Endothelial cell (in vitro differentiated cells): ENCODE measurements around the gene ITPKB. TPM values are rescaled to one million over a fixed set of nuclear protein-coding genes. Genes with fewer than 3 reads are reported as not detected.

Experiments
- DNase-seq: peaks from one replicate; pipeline ENCODE4 v3.0.0; 2021; ENCODE audit warnings: low spot score
- H3K27ac Mint-ChIP-seq: one replicate; pipeline ENCODE4 v1.8.0; 2021; ENCODE audit warnings: mixed read lengths, inconsistent platforms; ENCODE audit not compliant: unreplicated experiment
- H3K27me3 Mint-ChIP-seq: one replicate; pipeline ENCODE4 v1.8.0; 2021; ENCODE audit warnings: mild to moderate bottlenecking, moderate library complexity, mixed read lengths, inconsistent platforms; ENCODE audit not compliant: unreplicated experiment
- H3K36me3 Mint-ChIP-seq: one replicate; pipeline ENCODE4 v1.8.0; 2021; ENCODE audit warnings: mild to moderate bottlenecking, low read depth, mixed read lengths, inconsistent platforms; ENCODE audit not compliant: unreplicated experiment
- H3K4me1 Mint-ChIP-seq: one replicate; pipeline ENCODE4 v1.8.0; 2021; ENCODE audit warnings: mild to moderate bottlenecking, mixed read lengths, inconsistent platforms; ENCODE audit not compliant: unreplicated experiment
- H3K4me3 Mint-ChIP-seq: one replicate; pipeline ENCODE4 v1.8.0; 2021; ENCODE audit warnings: mild to moderate bottlenecking, mixed read lengths, inconsistent platforms; ENCODE audit not compliant: unreplicated experiment
- H3K9me3 Mint-ChIP-seq: one replicate; pipeline ENCODE4 v1.8.0; 2021; ENCODE audit warnings: mixed read lengths, inconsistent platforms; ENCODE audit not compliant: unreplicated experiment
- total RNA-seq: library from RNA; stranded (reverse); fragmentation: NEBNext Ultra II Directional; extraction: Animal tissue kit (Norgen Biotek cat#: 25700); gene quantifications from one replicate; pipeline ENCODE4 v1.2.1, GENCODE V29; 2021; ENCODE audit not compliant: unreplicated experiment
- TF ChIP-seq, protein P1 (sequence below): fragments of 200-600 bp; sonication (generic); IDR thresholded peaks from one replicate; pipeline ENCODE4 v1.5.0; 2021; ENCODE audit warnings: antibody characterized with exemption; ENCODE audit not compliant: unreplicated experiment

The ITPKB gene
- total RNA-seq, 1 donor from 2014 or later: 144 TPM

DNA sequence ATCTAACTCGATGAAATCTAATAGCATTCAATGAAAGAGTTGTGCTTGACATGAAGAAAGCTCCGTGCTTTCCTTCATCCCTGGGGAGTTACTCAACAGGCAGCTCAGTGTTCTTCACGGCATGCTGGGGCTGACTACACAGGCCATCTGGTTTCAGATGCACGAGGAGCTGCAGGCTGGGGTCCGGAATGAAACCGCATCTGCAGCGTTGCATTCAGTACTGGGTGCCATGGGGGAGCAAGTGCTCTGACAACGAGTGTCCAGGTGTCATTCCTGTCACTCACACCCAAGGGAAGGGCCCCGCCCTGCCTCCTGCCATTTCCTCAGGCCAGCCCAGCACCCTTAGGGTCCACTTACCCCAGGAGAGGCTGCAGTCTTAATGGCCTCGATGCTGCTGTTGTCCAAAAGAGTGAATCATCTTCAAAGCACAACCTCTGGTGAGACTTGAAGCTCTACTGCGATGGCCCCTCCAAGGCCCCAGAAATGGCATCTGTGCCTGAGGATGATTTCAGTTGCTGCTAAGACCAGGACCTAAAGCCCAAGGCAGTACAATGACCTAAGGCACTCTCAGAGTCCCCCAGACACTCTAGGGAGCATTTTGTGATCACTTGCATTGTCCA lies 129.1 kb downstream of the ITPKB start:
- no peak for DNase-seq
- Mint-ChIP-seq H3K9me3 (no peaks in the 10 kb centered on the region), H3K36me3 (no peaks in the 10 kb centered on the region), H3K4me1 (peaks cover 3% of the 10 kb centered on the region), H3K4me3 (no peak overlapping the region), H3K27ac (no peak overlapping the region), H3K27me3 (peaks cover 1% of the 10 kb centered on the region)
- TF ChIP-seq, protein P1, sequence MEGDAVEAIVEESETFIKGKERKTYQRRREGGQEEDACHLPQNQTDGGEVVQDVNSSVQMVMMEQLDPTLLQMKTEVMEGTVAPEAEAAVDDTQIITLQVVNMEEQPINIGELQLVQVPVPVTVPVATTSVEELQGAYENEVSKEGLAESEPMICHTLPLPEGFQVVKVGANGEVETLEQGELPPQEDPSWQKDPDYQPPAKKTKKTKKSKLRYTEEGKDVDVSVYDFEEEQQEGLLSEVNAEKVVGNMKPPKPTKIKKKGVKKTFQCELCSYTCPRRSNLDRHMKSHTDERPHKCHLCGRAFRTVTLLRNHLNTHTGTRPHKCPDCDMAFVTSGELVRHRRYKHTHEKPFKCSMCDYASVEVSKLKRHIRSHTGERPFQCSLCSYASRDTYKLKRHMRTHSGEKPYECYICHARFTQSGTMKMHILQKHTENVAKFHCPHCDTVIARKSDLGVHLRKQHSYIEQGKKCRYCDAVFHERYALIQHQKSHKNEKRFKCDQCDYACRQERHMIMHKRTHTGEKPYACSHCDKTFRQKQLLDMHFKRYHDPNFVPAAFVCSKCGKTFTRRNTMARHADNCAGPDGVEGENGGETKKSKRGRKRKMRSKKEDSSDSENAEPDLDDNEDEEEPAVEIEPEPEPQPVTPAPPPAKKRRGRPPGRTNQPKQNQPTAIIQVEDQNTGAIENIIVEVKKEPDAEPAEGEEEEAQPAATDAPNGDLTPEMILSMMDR: no peak

DNA sequence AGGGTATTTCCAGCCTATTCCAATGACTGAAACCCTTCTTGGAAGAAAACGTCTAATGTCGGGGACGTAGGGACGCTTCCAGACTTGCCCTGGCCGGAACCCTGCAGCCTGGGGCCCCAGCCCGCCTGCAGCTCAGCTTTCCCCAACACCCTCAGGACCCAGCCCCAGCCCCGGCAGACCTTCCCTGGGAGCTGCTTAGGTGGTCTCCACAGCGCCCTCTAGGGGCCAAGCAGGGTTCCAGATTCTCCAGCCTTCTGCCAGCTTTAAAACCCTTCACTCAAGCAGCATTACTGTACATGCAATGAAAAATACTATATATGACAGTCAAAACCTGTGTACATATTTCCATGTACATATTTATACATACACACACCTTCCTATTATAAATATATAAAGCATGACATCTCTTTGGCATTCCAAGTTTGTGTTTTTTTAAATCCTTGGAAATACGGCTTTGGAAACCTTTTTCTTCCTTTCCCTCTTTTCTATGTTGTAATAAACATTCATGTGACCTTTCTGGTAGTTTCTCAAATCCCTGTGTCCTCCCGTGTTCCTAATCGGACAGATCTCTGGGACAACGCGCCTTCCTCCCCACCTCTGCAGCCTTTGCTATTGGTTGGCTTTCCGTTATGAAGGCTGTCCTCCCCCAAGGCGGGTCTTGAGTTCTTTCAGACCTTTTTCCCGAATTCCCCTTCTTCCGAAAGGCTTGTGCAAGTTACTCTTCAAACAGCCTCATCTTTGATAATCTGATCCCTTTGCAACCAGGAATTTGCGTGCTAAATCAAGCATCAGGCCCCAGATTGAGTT lies 130.2 kb downstream of the ITPKB start:
- H3K4me1 Mint-ChIP-seq: peaks cover 3% of the 10 kb centered on the region
- H3K9me3 Mint-ChIP-seq: no peaks in the 10 kb centered on the region
- peaks cover 1% of the 10 kb centered on the region for H3K27me3 Mint-ChIP-seq
- TF ChIP-seq, protein P1: peak; percentile 92
- no peaks in the 10 kb centered on the region for H3K36me3 Mint-ChIP-seq
- no peak overlapping the region for H3K27ac Mint-ChIP-seq
- no peak overlapping the region for H3K4me3 Mint-ChIP-seq
- DNase-seq: peak; percentile 84

- no peak overlapping the region for H3K27ac Mint-ChIP-seq
- H3K36me3 Mint-ChIP-seq: no peaks in the 10 kb centered on the region
- TF ChIP-seq, protein P1: no peak
- DNase-seq: no peak
- H3K4me3 Mint-ChIP-seq: no peak overlapping the region
- peaks cover 3% of the 10 kb centered on the region for H3K4me1 Mint-ChIP-seq
- peaks cover 1% of the 10 kb centered on the region for H3K27me3 Mint-ChIP-seq
- H3K9me3 Mint-ChIP-seq: no peaks in the 10 kb centered on the region
These were observed 131.3 kb downstream of the ITPKB start for GRCh38 chr1:226607821-226608220.

- peaks cover 1% of the 10 kb centered on the region for H3K27me3 Mint-ChIP-seq
- no peaks in the 10 kb centered on the region for H3K9me3 Mint-ChIP-seq
- peaks cover 3% of the 10 kb centered on the region for H3K4me1 Mint-ChIP-seq
- H3K4me3 Mint-ChIP-seq: no peak overlapping the region
- DNase-seq: no peak
- TF ChIP-seq, protein P1: no peak
- H3K36me3 Mint-ChIP-seq: no peaks in the 10 kb centered on the region
- no peak overlapping the region for H3K27ac Mint-ChIP-seq
These were observed 131.8 kb downstream of the ITPKB start for GRCh38 chr1:226607268-226607660.
